GM12875 (cell line): ENCODE results near the gene TPRKB.
"Not testable (repeated sequence)": the region's sequence is repeated elsewhere in the genome, so short reads cannot be mapped to it uniquely, and the experiment has no call there.

Experiments
- H3K4me3 ChIP-seq: one replicate; pipeline ENCODE4 v1.5.1; 2011; ENCODE audit warnings: low read depth, low read length, control low read depth
- CTCF ChIP-seq: IDR thresholded peaks from 2 replicates; pipeline ENCODE4 v1.5.1; 2011; ENCODE audit warnings: low read depth, mild to moderate bottlenecking, control low read depth, inconsistent platforms, low read length, moderate library complexity, borderline replicate concordance; ENCODE audit not compliant: insufficient read depth

Gene TPRKB

DNA sequence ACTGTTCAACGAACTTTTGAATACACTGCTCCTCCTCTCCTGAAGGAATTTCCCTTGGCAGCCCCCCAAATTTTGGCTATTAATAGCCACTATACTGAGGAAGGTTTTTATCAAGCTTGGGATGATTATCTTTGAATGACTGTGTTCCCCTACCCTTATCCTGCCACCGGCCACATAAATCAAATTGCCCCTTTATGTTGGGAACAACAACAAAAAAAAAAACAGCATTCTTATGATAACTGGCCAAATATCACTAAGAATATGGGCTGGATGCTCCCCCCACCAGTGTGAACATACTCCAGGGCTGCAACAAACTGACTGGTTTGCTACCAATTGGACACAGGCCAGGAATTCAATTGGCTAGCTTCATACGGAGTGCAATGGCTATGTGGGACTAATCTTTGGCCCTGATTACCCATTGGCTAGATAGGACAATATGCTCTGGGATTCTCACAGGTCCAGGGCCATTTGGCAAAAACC is 22.2 kb upstream of the TPRKB start:
- TF ChIP-seq CTCF = no peak
- H3K4me3 ChIP-seq = no peak overlapping the region

- H3K4me3 ChIP-seq = not testable (repeated sequence)
Measured at GRCh38 chr2:73754332-73754731, 17.2 kb upstream of the TPRKB start.

- no peak for TF ChIP-seq CTCF
- no peak overlapping the region for H3K4me3 ChIP-seq
Measured at GRCh38 chr2:73749314-73749713, 12.2 kb upstream of the TPRKB start.

- TF ChIP-seq CTCF = no peak
- no peak overlapping the region for H3K4me3 ChIP-seq
Measured at GRCh38 chr2:73746877-73747208, 9.7 kb upstream of the TPRKB start.

DNA sequence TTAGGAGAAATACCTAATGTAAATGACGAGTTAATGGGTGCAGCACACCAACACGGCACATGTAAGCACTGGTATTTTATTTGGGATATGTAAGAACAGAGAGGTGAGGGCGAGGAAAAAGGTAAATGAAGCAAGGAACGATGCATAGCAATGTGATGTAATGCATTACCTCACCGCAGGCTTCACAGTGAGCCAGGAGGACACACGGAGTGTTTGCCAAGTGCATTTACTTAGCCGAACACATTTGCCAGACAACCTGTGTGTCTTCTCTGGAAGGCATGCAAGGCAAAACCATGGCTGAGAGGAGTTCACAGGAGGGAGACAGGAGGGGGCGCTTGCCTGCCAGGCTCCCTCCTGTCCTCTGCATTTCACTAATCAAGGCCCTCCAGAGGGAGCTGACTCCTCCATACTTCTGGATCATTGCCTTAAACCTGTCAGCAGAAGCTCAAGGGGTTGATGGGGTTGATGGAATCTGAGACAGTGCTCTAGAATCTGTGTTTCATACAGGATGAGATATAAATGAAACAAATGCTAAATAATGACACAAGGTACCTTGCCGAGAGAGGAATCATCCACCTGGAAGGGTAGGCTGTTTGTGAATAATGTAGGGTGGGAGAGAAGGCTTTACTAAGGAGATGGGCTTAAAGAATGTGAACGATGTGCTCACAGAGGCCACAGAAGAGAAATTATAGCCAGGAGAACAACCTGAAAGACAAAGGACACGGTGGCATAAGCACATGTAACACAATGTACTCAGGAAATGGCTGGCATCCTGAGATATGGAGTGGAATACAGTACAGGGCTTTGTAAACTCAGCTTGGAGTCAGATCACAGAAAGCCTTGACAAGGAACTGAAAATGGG is 9.1 kb upstream of the TPRKB start:
- no peak overlapping the region for H3K4me3 ChIP-seq
- no peak for TF ChIP-seq CTCF

- no peak for TF ChIP-seq CTCF
Measured at GRCh38 chr2:73740767-73741166, 3.6 kb upstream of the TPRKB start.

GRCh38 chr2:73739101-73739500 is 2.0 kb upstream of the TPRKB start:
- no peak for TF ChIP-seq CTCF
- no peak overlapping the region for H3K4me3 ChIP-seq

More at GRCh38 chr2:73740767-73741166, 3.6 kb upstream of the TPRKB start:
- no peak overlapping the region for H3K4me3 ChIP-seq
